HepG2 (cell line): ENCODE measurements around the gene BCAS3.

Experiments
- ARNT2 ChIP-seq: sonication (generic); formaldehyde crosslinking; IDR thresholded peaks from 2 replicates; pipeline ENCODE4 v1.8.0; 2022; ENCODE audit warnings: mild to moderate bottlenecking, low read depth, missing genetic modification reagents, moderate library complexity
- ATF3 ChIP-seq: sonication (generic); formaldehyde crosslinking; IDR thresholded peaks from 2 replicates; pipeline ENCODE4 v1.4.0; 2020; ENCODE audit warnings: missing genetic modification reagents
- CBX2 ChIP-seq, 2 experiments: fragments of 200-600 bp in 1 of 2; sonication (generic); formaldehyde crosslinking in 1 of 2; IDR thresholded peaks; 2 replicates each; pipeline versions ENCODE4 v1.7.0 to v1.8.1; 2018 to 2022; ENCODE audit warnings: low read depth in 2 of 2, low read length in 1 of 2, mild to moderate bottlenecking in 1 of 2, missing genetic modification reagents in 1 of 2
- DBP ChIP-seq: sonication (generic); formaldehyde crosslinking; IDR thresholded peaks from 2 replicates; pipeline ENCODE4 v1.4.0; 2020; ENCODE audit warnings: missing genetic modification reagents; ENCODE audit errors: not compliant biosample characterization
- FOXK2 ChIP-seq: fragments of 450-650 bp; IDR thresholded peaks from 2 replicates; pipeline ENCODE4 v1.6.1; 2016
- GLI4 ChIP-seq: sonication (generic); formaldehyde crosslinking; IDR thresholded peaks from 2 replicates; pipeline ENCODE4 v1.5.1; 2020; ENCODE audit warnings: missing genetic modification reagents, mild to moderate bottlenecking, moderate library complexity, borderline replicate concordance
- ZNF20 ChIP-seq: sonication (generic); formaldehyde crosslinking; IDR thresholded peaks from 2 replicates; pipeline ENCODE4 v1.4.0; 2020; ENCODE audit warnings: mild to moderate bottlenecking, moderate library complexity, missing genetic modification reagents
- ZNF230 ChIP-seq: sonication (generic); formaldehyde crosslinking; IDR thresholded peaks from 2 replicates; pipeline ENCODE4 v1.4.0; 2020; ENCODE audit warnings: mild to moderate bottlenecking, missing genetic modification reagents

GRCh38 chr17:60766778-60767190 is 89.1 kb downstream of the BCAS3 start:
- TF ChIP-seq ZNF230 (CRISPR knock-in tag) (no peak), FOXK2 (no peak), CBX2 (IDR thresholded peaks at IDR 0.05; ENCODE audit: low read depth, low read length) (no peak), CBX2 (CRISPR knock-in tag; IDR thresholded peaks at IDR 0.05; ENCODE audit: low read depth) (no peak), ARNT2 (CRISPR knock-in tag) (no peak), ZNF20 (CRISPR knock-in tag) (no peak), ATF3 (no peak), DBP (CRISPR knock-in tag) (no peak), GLI4 (CRISPR knock-in tag) (no peak)
